Stomach (tissue), 4 donors: ENCODE results near the gene INPP4B.

ENCODE experiments used
- EP300 ChIP-seq: sonication (generic); formaldehyde crosslinking; IDR thresholded peaks from one replicate; pipeline ENCODE4 v1.6.1; 2017; ENCODE audit warnings: antibody characterized with exemption
- POLR2A ChIP-seq, 4 donors: fragments of 450-650 bp; IDR thresholded peaks; one replicate each; pipeline ENCODE4 v1.6.1; 2016; ENCODE audit warnings: antibody characterized with exemption in 4 of 4, control low read depth in 2 of 4, mild to moderate bottlenecking in 1 of 4, moderate library complexity in 1 of 4

- no peak for TF ChIP-seq POLR2A (IDR thresholded peaks at IDR 0.05)
- no peak for TF ChIP-seq EP300
These were observed 516.8 kb downstream of the INPP4B start for GRCh38 chr4:142329313-142329712.
